NCI-H69 (cell line): Measurements from ENCODE around the gene DNAJC4.

Experiments
- DNase-seq: peaks from one replicate; lab custom pipeline; 2025; lab: John Stamatoyannopoulos, UW

The DNAJC4 gene

DNA sequence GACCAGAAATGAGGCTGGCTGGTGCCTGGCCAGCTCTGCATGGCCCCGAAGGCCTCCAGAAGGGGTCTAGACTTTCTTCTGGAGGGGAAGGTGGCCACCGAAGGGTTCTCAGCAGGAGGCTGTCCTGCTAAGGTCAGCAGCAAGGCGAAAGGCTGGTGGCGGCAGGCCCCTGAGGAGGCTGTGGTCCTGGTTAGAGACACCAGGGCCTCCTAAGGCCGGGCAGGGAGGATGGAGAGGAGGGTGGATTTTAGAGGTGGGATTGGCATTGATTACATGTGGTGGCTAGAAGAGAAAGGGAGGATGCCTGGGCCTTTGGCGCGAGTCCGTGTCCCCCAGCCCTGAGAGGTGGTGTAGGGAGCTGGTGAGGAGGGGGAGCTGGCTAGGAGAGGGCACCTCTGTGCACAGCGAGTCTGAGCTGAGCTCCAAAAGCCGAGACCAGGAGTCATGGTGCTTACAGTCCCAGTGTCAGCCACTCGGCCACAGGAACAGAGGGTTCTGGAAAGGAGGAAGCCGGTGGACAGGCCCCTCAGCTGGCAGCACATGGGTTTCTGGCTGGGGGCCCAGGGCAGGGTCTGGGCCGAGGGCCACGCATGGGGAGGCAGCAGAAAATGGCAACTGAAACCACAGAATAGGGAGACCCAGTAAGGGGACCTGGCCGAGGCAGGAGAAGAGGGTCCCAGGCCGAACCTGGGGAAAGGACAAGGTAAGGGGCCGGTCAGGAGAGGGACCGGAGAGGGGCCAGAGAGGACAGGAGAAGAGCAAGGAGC lies 21.4 kb upstream of the DNAJC4 start:
- DNase-seq: no peak

DNA sequence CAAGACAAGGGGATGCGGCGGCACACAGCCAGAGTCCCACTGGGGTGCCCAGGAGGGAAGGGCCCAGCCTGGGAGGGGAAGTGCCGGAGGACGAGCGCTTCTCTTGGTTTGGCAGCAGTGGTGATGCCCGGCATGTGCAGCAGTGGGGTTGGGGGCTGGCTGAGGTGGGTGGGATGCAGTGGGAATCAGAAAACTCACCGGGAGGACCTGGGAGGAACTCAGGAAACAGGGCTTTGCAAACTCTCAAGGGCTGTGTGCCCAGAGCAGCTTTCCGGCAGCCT lies 20.8 kb upstream of the DNAJC4 start:
- DNase-seq: no peak

DNA sequence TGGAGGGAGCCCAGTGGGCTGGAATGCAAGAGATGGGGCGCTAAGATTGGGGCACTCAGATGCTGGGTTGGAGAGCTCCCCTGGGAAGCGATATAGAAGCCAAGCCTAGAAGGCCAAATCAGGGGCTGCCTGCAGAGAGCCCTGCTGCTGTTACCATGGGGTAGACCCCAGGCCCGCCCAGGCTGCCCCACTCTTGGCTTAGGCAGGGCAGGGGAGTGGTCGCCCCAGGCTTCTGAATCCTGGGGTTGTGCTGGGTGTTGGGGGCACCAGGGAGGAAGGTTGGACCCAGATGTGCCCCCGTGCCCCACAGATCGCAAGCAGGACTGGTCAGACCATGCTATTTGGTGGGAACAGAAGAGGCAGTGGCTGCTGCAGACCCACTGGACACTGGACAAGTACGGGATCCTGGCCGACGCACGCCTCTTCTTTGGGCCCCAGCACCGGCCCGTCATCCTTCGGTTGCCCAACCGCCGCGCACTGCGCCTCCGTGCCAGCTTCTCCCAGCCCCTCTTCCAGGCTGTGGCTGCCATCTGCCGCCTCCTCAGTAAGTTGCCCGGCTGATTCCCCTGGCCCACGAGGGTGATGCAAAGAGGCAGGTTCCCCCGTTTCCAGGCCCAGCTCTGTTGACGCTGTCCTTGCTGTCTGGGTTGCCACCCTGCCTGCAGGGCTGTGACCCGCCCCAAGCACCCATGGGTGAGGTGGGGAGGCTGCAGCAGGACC lies 19.9 kb upstream of the DNAJC4 start:
- no peak for DNase-seq

DNA sequence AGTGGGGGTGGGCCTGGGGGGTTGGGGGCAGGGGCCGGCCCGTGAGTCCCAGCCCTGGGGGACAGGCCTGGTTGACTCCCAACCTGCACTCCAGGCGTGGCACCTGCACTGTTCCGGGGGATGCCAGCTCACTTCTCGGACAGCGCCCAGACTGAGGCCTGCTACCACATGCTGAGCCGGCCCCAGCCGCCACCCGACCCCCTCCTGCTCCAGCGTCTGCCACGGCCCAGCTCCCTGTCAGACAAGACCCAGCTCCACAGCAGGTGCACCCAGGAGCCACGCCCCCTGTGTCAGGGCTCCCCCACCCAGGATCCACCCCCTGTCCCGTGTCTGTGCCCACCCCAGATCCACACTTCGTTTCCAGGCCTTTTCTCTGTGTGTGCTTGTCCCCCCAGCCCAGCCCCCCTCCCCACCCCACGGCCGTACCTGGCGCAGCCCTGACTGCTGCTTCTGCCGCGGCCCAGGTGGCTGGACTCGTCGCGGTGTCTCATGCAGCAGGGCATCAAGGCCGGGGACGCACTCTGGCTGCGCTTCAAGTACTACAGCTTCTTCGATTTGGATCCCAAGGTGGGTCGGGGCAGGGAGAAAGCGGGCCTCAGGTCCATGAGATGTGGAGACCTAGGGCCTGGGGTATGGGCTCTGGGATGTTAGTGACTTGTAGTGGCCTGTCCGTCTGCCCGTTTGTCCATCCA lies 19.0 kb upstream of the DNAJC4 start:
- no peak for DNase-seq

DNA sequence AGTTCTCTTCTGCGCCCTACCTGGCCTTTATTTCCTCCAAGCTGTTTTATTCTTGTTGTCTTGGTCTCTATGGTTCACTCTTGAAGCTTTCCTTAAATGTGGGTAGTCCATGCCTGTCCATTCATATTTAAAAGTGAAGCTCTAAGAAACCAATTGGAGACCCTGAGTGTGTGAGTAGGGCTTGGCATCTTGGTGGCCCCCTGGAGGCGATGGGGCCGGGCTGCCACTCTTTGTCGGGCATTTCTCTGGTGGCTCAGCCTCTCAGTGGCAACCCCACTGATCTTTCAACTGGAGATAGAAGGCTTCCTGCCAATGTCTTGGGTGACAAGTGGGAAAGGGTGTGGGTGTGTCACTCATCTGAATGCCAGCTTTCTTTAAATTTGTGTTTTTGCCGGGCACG lies 13.5 kb upstream of the DNAJC4 start:
- no peak for DNase-seq

DNA sequence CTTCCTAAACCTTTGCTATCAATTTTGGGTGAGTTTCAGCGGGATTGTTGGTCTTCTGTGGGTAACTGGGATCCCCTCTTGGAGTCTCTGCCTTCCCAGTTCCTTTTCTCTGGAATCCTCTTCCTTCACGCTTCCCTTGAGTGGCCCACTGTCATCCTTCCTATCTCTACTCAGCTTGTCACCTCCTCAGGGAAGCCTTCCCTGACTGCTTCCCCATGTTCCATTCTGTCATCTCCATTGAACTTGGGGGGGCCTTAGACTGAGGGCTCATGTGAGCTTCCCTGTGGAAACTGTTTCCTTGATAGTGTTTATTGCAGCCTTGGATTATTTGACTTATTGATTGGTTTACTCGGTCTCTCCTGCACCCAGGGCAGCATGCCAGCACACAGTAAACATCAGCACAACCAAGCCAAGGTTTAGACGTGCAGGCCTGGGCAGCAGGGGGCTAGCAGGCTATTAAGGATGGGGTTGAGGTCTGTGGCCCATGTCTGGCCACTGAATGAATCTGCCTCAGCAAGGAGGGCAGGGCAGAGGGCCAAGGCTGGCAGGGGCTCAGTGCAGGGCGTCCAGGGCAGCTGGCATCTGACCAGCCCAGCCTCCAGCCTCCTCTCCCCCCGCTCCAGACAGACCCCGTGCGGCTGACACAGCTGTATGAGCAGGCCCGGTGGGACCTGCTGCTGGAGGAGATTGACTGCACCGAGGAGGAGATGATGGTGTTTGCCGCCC lies 11.6 kb upstream of the DNAJC4 start:
- DNase-seq: no peak

DNA sequence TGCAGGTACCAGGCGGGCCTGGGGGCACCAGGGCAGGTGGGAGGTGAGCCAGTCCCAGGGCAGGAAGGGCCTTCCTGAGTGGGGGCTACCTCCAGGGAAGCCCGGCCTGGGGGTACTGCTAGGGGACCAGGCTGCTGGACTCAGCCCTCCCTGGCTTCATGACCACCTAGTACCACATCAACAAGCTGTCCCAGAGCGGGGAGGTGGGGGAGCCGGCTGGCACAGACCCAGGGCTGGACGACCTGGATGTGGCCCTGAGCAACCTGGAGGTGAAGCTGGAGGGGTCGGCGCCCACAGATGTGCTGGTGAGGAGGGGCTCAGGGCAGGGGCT lies 11.0 kb upstream of the DNAJC4 start:
- no peak for DNase-seq

DNA sequence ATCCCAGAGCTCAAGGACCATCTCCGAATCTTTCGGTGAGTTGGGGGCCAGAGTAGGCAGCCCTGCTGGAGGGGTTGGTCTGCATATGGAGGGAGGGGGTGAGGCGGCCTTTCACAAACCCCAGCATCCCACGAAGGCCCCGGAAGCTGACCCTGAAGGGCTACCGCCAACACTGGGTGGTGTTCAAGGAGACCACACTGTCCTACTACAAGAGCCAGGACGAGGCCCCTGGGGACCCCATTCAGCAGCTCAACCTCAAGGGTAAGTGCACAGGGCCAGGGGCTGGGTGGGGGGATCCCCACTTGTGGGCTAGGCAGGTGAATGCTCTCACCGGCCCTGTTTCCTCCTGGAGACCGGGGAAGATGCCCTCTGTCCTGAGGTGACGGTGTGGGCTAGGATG lies 10.6 kb upstream of the DNAJC4 start:
- DNase-seq: no peak

DNA sequence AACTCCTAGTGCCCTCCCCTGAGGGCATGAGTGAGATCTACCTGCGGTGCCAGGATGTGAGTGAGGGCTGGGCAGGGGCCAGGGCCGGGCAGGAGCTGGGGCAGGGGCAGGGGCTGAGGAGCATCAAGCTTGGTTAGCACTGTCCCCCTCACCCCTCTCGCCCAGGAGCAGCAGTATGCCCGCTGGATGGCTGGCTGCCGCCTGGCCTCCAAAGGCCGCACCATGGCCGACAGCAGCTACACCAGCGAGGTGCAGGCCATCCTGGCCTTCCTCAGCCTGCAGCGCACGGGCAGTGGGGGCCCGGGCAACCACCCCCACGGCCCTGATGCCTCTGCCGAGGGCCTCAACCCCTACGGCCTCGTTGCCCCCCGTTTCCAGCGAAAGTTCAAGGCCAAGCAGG lies 10.1 kb upstream of the DNAJC4 start:
- no peak for DNase-seq

DNA sequence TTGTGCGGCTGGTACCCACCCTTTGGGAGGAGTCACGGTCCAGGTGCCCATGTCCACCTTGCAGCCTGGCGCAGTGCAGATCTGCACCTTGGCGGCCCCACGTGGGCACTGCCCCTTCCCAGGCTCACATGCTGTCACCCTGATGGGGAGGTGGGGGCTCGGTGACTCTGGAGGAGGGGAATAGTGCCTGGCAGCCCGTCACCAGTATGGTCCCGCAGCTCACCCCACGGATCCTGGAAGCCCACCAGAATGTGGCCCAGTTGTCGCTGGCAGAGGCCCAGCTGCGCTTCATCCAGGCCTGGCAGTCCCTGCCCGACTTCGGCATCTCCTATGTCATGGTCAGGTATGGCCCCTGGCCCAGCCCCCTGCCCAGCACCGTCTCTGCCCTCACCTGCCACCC lies 9.6 kb upstream of the DNAJC4 start:
- DNase-seq: no peak

DNA sequence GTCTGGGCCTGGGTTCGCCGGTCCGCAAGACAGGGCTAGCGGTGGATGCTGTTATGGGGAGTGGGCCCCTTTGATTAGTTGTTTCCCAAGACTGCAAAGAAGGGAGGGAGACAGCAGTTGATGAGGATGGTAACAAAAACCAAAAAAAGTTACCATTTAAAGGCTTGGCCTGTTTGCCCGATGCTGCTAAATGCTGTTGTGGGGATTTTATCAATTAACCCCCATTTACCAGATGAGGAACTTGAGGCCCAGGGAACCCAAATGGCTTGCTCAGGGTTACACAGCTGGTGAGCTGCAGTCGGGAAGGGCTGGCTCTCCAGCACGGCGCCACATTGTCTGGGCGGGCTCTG lies 7.7 kb upstream of the DNAJC4 start:
- no peak for DNase-seq

DNA sequence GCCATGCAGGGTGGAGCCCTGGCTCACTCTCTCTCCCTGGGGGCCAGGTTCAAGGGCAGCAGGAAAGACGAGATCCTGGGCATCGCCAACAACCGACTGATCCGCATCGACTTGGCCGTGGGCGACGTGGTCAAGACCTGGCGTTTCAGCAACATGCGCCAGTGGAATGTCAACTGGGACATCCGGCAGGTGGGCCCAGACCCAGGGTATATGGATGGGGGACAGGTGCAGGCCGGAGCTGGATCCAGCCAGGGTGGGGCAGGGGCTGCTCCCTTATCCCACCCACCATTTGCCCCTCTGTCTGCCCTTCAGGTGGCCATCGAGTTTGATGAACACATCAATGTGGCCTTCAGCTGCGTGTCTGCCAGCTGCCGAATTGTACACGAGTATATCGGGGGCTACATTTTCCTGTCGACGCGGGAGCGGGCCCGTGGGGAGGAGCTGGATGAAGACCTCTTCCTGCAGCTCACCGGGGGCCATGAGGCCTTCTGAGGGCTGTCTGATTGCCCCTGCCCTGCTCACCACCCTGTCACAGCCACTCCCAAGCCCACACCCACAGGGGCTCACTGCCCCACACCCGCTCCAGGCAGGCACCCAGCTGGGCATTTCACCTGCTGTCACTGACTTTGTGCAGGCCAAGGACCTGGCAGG lies 7.2 kb upstream of the DNAJC4 start:
- DNase-seq: no peak

DNA sequence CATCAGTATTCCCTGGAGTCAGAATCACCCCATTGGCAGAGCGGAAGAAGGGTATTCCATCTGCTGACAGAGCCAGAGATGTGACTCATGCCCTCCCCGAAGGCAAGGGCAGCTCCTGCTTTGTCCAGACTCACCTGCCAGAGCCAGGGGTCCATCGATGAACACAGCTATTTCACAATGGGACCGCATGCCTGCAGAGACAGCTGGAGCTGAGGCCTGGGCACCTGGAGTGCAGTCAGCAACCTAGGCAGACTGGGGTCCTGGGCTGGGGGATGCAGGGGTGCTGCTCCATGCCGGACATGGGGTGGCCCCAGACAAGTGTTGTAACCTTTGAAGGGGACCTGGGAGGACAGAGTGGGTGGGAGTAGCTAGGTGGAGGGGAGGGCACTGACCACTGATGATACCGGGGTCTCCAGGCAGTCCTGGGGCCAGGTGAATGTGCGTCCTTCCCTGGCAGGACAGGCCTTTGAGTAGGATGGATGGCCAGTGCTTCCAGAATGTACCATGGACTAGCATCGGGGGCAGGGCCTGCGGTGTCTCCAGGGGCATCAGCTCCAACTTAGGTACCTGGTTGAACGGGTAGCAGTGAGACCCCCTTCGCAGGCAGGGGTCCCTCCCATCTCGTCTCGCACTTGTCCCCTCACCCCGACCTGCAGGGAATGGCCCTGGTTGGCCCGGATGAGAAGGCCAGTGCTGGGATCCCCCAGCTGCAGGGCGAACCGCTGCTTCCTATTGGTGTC lies 6.0 kb upstream of the DNAJC4 start:
- DNase-seq: no peak

DNA sequence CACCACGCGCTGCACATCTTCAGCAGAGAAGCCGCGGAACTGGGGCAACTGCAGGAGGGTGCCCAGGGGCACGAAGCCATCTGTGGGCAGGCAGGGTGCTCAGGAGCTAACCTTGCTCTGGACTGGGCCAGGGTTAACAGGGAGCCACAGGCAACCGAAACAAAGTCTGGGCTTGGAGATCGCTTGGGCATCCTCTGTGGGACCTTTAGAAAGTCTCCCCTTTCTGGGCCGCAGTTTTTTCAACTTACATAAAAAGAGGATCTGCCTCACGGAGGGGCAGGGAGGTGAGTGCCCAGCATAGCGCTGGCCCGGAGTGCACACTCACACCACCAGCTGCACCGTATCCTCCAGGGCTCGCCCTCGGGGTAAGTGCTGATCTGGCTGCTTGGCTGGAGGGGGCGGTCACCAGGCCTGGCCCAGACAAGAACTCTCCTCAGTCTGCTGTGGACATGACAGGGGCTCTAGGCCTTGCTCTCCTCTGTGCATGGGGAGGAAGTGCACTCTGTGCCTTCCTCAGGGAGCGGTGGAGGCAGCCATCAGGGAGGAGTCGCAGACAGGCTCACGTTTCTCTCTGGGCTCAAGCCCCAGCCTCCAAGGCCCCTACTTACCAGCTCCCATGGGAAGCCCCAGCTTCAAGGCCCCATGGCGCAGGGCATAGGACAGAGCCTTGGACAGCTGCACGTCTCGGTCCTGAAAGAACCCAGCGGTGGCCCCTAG lies 5.3 kb upstream of the DNAJC4 start:
- DNase-seq: peak; percentile 56

DNA sequence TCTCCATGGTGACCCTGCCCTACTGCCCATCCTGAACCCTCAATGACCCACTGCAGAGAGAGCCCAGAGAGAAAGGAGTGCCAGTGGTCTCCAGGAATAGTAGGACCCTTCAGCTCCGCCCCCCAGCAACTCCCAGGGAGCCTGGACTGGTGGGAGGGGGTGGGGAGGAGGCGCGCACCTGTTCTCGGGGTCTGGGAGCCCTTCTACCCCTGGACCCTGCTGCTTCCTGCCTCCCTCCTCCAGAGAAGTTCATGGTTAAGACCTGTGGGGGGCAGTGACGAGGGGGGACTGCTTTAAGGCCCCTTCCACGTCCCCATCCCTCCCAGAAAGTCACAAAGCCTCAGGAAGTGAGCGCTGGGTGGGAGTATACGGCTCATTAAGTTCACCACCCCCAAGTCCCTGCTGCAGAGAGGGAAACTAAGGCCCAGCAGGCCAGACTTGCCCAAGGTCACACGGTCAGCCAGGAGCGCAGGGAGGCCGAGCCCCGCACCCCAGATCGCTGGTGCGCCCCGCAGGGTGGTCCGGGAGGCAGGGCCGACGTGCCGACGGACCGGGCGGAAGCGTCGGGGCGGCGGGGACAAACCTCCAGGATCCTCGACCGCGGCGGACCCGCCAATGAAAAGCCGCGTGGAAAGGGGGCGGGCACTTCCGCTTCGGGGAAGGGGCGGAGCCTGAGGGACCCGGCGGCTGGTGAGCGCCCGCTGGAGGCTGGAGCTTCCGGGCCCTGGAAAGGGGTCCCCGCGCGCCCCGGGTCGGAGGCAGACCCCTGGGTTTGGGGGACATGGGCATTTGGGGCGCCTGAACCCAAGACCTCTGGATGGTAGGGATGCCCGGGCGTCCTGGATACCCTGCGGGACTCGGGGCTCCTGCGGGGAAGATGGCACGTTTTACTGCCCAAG lies 4.5 kb upstream of the DNAJC4 start, which contains the start of the genes NUDT22 and TRPT1:
Gene NUDT22, plus strand, starts transcription at position 667 of the 899 bp plus-strand sequence. CDS start 379 bp downstream, outside the sequence.
Gene TRPT1, minus strand, starts transcription at position 579 of the 899 bp plus-strand sequence. Its CDS starts 326 bp downstream, at position 253.
- DNase-seq: peak; percentile 96

DNA sequence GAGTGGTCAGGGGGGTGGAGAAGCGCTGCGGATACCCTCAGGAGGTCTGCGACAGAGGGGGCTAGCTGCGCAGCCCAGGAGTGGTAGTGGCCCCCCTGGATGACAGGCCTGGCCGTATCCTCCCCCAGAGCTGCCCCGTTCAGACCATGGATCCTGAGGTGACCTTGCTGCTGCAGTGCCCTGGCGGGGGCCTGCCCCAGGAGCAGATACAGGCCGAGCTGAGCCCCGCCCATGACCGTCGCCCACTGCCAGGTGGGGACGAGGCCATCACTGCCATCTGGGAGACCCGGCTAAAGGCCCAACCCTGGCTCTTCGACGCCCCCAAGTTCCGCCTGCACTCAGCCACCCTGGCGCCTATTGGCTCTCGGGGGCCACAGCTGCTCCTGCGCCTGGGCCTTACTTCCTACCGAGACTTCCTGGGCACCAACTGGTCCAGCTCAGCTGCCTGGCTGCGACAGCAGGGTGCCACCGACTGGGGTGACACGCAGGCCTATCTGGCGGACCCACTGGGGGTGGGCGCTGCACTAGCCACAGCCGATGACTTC lies 3.8 kb upstream of the DNAJC4 start:
- peak; percentile 81 for DNase-seq

DNA sequence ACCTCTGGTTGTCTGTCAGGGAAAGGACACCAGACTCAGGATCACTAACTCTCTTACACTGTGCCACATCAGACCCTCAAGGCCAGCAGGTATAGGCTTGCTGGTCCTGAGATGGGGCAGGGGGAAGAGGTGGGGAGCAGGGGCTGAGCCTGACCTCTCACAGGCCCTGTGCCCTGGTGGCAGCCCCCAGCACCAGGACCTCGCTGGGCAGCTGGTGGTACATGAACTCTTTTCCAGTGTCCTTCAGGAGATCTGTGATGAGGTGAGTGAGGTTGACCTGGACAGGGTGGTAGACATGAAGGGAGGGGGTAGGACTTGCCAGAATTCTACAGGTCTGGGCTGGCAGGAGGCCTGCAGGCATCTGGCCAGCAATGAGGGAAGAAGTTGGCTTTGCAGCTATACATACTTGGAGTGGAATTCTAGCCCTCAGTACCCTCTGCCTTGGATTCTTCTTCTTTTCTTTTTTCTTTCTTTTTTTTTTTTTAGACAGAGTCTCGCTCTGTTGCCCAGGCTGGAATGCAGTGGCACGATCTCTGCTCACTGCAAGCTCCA lies 2.9 kb upstream of the DNAJC4 start:
- DNase-seq: no peak

DNA sequence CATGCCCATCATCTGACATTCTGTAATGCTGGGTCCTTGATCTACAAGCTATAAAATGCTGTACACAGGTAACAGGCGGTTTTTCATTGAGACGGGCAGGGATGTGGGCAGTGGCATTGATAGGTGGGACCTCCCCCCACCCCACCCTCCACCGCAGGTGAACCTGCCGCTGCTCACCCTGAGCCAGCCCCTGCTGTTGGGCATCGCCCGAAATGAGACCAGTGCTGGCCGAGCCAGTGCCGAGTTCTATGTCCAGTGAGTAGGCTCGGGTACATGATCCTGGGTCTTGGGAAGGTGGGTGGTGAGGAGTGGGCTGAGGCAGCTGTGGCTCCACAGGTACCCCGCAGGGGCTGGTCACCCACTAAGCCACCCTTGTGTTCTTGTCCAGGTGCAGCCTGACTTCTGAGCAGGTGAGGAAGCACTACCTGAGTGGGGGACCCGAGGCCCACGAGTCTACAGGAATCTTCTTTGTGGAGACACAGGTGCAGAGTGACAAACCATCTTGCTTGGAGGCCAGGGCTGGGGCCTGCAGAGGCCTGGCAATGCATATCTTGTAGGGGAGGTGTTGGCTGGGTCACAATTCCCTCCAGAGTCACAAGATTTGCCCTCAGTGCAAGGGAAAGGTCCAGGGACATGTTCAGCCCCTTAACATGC lies 1.1 kb upstream of the DNAJC4 start:
- no peak for DNase-seq

DNA sequence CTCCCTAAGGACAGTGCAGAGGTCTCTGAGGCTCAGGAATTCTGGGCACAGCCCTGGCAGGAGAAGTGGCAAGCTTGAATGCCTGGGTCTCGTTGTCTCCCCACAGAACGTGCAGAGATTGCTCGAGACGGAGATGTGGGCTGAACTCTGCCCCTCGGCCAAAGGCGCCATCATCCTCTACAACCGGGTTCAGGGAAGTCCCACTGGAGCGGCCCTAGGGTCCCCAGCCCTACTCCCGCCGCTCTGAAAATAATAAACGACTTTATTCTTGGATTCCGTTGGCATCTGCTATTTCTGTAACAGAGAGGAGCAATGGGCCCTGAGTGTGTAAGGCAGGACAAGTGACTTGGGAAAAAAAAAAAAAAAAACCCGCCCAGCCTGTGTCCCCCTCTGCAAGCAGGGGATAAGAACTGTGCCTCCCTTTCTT lies 591 bp upstream of the DNAJC4 start:
- DNase-seq: no peak
